Astrocyte of the cerebellum (primary cell): ENCODE results near the gene CEND1.

Experiments
- DNase-seq: peaks from one replicate; pipeline ENCODE4 v3.0.0-alpha.2; 2011; ENCODE audit warnings: low read depth
- H3K4me3 ChIP-seq: 2 replicates; pipeline ENCODE4 v1.5.1; 2011; ENCODE audit warnings: mild to moderate bottlenecking, low read depth, low read length, moderate library complexity
- CTCF ChIP-seq: IDR thresholded peaks from 2 replicates; pipeline ENCODE4 v1.5.1; 2012; ENCODE audit warnings: low read length, low read depth, moderate library complexity, mild to moderate bottlenecking; ENCODE audit errors: missing control alignments
- in situ Hi-C: cut with HindIII; loops from 2 replicates; pipeline ENCODE4 v1.10.0; 2017; ENCODE audit warnings: low sequenced_read_pairs

Gene CEND1

GRCh38 chr11:766106-766935 lies 23.6 kb downstream of the CEND1 start:
- in situ Hi-C loops: loop anchor here (25.0 kb wide), 1 partner anchor 104 kb away; no protein-coding TSS in a partner anchor
- DNase-seq: no peak
- TF ChIP-seq CTCF: no peak
- no peak overlapping the region for H3K4me3 ChIP-seq

GRCh38 chr11:765802-766091 lies 24.1 kb downstream of the CEND1 start:
- H3K4me3 ChIP-seq: no peak overlapping the region
- in situ Hi-C loops: loop anchor here (25.0 kb wide), 1 partner anchor 103 kb away; no protein-coding TSS in a partner anchor
- DNase-seq: no peak
- no peak for TF ChIP-seq CTCF

GRCh38 chr11:765025-765801 lies 24.7 kb downstream of the CEND1 start:
- DNase-seq: no peak
- peak; percentile 50 for TF ChIP-seq CTCF
- H3K4me3 ChIP-seq: no peak overlapping the region
- in situ Hi-C loops: loop anchor here (25.0 kb wide), 1 partner anchor 103 kb away; no protein-coding TSS in a partner anchor

GRCh38 chr11:764322-765024 lies 25.4 kb downstream of the CEND1 start:
- in situ Hi-C loops: loop anchor here (25.0 kb wide), 1 partner anchor 102 kb away; no protein-coding TSS in a partner anchor
- TF ChIP-seq CTCF: no peak
- no peak for DNase-seq
- H3K4me3 ChIP-seq: no peak overlapping the region

- no peak for DNase-seq
- H3K4me3 ChIP-seq: no peak overlapping the region
- no peak for TF ChIP-seq CTCF
- in situ Hi-C loops: loop anchor here (25.0 kb wide), 1 partner anchor 101 kb away; no protein-coding TSS in a partner anchor
Observed at GRCh38 chr11:763549-764321, 26.2 kb downstream of the CEND1 start.
